ENCODE data around the gene MAPK7.

GRCh38 chr17:19377602-19378415 lies 489 bp upstream of the MAPK7 start:
- TF ChIP-seq, protein P1, sequence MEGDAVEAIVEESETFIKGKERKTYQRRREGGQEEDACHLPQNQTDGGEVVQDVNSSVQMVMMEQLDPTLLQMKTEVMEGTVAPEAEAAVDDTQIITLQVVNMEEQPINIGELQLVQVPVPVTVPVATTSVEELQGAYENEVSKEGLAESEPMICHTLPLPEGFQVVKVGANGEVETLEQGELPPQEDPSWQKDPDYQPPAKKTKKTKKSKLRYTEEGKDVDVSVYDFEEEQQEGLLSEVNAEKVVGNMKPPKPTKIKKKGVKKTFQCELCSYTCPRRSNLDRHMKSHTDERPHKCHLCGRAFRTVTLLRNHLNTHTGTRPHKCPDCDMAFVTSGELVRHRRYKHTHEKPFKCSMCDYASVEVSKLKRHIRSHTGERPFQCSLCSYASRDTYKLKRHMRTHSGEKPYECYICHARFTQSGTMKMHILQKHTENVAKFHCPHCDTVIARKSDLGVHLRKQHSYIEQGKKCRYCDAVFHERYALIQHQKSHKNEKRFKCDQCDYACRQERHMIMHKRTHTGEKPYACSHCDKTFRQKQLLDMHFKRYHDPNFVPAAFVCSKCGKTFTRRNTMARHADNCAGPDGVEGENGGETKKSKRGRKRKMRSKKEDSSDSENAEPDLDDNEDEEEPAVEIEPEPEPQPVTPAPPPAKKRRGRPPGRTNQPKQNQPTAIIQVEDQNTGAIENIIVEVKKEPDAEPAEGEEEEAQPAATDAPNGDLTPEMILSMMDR (IDR thresholded peaks at IDR 0.05; ENCODE audit: insufficient read depth, low read length, poor library complexity, severe bottlenecking): no peak
- no peak for TF ChIP-seq EZH2phosphoT487 (conservative IDR thresholded peaks at IDR 0.05; ENCODE audit: low read length)

Data from SU-DHL-6 (cell line).